Calu3 (cell line): Measurements from ENCODE around the gene SLC22A23. TPM values are rescaled to one million over a fixed set of nuclear protein-coding genes. Genes with fewer than 3 reads are reported as not detected.

ENCODE experiments used
- BruUV-seq: library from RNA; stranded (reverse); fragments of 400-500 nt; replicated peaks from 2 replicates; lab custom pipeline; 2021; lab: Mats Ljungman, UMichigan
- CTCF ChIA-PET: fragments of 300-600 bp; sonication (Branson Sonifier 250); formaldehyde crosslinking; loops from one replicate; lab custom pipeline; 2022; ENCODE audit warnings: antibody characterized with exemption; lab: Charles Lee
- DNase-seq: peaks from one replicate; pipeline ENCODE4 v3.0.0; 2022
- H3K27ac Mint-ChIP-seq: one replicate; pipeline ENCODE4 v1.8.0; 2022; ENCODE audit warnings: mixed read lengths; ENCODE audit not compliant: unreplicated experiment
- H3K27me3 Mint-ChIP-seq: one replicate; pipeline ENCODE4 v1.8.0; 2022; ENCODE audit warnings: mixed read lengths; ENCODE audit not compliant: unreplicated experiment
- H3K36me3 Mint-ChIP-seq: one replicate; pipeline ENCODE4 v1.8.0; 2022; ENCODE audit warnings: mild to moderate bottlenecking, moderate library complexity, mixed read lengths; ENCODE audit not compliant: insufficient read depth, unreplicated experiment
- H3K4me1 Mint-ChIP-seq: one replicate; pipeline ENCODE4 v1.8.0; 2022; ENCODE audit warnings: mild to moderate bottlenecking, low read depth, mixed read lengths; ENCODE audit not compliant: unreplicated experiment
- H3K4me3 Mint-ChIP-seq: one replicate; pipeline ENCODE4 v1.8.0; 2022; ENCODE audit warnings: mild to moderate bottlenecking, low read depth, moderate library complexity, mixed read lengths; ENCODE audit not compliant: unreplicated experiment
- H3K9me3 Mint-ChIP-seq: one replicate; pipeline ENCODE4 v1.8.0; 2022; ENCODE audit warnings: low read depth, mixed read lengths; ENCODE audit not compliant: unreplicated experiment
- intact Hi-C: fragments of 100-400 bp; cut with micrococcal nuclease; formaldehyde crosslinking; loops from one replicate; pipeline ENCODE4 v1.10.0; 2022; ENCODE audit not compliant: unreplicated experiment
- total RNA-seq: library from RNA; stranded (reverse); gene quantifications from 2 replicates; pipeline ENCODE4 v1.2.3, GENCODE V29; 2022
- TF ChIP-seq, protein P1 (sequence below): fragments of 200-600 bp; IDR thresholded peaks from one replicate; pipeline ENCODE4 v1.8.0; 2022; ENCODE audit warnings: antibody characterized with exemption; ENCODE audit not compliant: unreplicated experiment

The SLC22A23 gene
- total RNA-seq, 1 experiment from 2014 or later: 3.9 TPM

DNA sequence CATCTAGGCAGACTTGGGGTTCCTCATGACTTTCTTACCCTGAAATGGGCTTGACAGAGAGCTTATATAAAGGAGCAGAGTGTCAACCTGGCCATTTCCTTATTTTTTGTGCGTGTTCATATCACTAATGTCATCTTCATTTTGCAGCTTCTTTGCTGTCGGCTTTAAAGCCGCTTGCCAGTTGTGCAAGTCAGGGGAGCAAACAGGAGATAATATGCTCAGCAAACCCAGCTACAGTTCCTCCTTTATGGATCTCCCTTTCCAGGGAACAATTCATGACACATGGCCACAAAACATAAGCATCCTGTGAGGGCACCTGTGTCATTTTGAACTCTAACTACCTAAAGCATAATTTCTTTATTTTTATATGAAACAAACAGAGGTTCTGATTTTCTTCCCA is 222.9 kb downstream of the SLC22A23 start:
- peaks cover 5% of the 10 kb centered on the region for H3K4me1 Mint-ChIP-seq
- no TSS peak for BruUV-seq

DNA sequence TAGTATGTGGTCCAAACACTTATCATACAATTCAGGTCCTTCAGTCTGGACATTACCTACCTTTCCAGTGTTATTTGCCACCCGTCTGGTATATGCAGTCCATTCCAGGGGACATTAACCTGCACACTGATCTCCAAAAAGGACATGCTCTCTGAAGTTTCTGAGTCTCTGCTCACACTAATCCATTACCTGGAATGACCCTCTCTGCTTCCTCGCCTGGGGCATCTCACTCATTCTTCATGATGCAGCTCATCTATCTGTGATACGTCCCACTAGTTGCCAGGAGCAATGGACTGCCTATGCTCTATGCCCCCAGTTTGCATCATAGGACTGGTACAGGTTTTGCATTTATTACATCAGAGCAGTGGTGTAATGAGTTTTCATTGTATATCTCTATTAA is 223.5 kb downstream of the SLC22A23 start:
- DNase-seq: no peak
- Mint-ChIP-seq H3K4me1 (peaks cover 11% of the 10 kb centered on the region), H3K27ac (no peak overlapping the region), H3K27me3 (peaks cover 93% of the 10 kb centered on the region), H3K9me3 (no peaks in the 10 kb centered on the region), H3K36me3 (peaks cover 10% of the 10 kb centered on the region), H3K4me3 (no peak overlapping the region)
- BruUV-seq: no TSS peak
- intact Hi-C loops: no loop called here
- TF ChIP-seq, protein P1, sequence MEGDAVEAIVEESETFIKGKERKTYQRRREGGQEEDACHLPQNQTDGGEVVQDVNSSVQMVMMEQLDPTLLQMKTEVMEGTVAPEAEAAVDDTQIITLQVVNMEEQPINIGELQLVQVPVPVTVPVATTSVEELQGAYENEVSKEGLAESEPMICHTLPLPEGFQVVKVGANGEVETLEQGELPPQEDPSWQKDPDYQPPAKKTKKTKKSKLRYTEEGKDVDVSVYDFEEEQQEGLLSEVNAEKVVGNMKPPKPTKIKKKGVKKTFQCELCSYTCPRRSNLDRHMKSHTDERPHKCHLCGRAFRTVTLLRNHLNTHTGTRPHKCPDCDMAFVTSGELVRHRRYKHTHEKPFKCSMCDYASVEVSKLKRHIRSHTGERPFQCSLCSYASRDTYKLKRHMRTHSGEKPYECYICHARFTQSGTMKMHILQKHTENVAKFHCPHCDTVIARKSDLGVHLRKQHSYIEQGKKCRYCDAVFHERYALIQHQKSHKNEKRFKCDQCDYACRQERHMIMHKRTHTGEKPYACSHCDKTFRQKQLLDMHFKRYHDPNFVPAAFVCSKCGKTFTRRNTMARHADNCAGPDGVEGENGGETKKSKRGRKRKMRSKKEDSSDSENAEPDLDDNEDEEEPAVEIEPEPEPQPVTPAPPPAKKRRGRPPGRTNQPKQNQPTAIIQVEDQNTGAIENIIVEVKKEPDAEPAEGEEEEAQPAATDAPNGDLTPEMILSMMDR: no peak
- CTCF ChIA-PET: no interaction called here

More for the DNA sequence above, 222.9 kb downstream of the SLC22A23 start:
- no peak for DNase-seq
- intact Hi-C loops: no loop called here
- no peaks in the 10 kb centered on the region for H3K9me3 Mint-ChIP-seq
- peaks cover 92% of the 10 kb centered on the region for H3K27me3 Mint-ChIP-seq
- H3K27ac Mint-ChIP-seq: no peak overlapping the region
- no peak overlapping the region for H3K4me3 Mint-ChIP-seq
- TF ChIP-seq, protein P1: no peak
- peaks cover 10% of the 10 kb centered on the region for H3K36me3 Mint-ChIP-seq
- CTCF ChIA-PET: no interaction called here

DNA sequence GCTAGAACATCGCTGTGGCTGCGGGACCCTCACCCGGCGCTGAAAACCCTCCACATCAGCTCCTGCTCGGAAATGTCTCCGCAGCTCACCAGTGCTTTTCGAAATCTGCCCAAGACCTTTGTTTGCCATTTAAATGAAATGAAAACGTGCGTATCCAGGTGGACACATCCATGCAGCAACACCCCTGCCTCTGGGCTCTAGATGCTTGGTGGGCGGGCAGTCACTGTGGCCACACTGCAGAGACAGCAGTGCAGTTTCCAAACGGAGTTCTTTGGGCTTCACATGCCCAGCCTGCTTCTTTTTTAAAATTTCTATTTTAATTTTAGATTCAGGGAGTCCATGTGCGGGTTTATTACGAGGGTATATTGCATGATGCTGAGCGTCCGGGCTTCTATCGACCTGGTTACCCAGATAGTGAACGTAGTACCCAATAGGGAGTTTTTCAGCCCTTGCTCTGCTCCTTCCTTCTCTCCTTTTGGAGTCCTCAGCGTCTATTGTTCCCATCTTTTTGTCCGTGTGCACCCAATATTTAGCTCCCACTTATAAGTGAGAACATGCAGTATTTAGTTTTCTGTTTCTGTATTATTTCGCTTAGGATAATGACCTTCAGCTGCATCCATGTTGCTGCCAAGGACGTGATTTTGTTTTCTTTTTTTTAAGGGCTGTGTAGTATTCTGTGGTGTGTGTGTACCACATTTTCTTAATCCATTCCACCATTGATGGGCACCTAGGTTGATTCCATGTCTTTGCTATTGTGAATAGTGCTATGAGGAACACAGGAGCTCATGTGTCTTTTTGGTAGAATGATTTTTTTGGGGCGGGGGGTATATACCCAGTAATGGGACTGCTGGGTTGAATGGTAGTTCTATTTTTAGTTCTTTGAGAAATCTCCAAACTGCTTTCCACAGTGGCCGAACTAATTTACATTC is 224.6 kb downstream of the SLC22A23 start:
- intact Hi-C loops: no loop called here
- peaks cover 11% of the 10 kb centered on the region for H3K4me1 Mint-ChIP-seq
- H3K36me3 Mint-ChIP-seq: peaks cover 10% of the 10 kb centered on the region
- TF ChIP-seq, protein P1: no peak
- no peaks in the 10 kb centered on the region for H3K9me3 Mint-ChIP-seq
- CTCF ChIA-PET: no interaction called here
- H3K27me3 Mint-ChIP-seq: peaks cover 93% of the 10 kb centered on the region
- peak overlapping the region; percentile 73 for H3K4me3 Mint-ChIP-seq
- no peak for DNase-seq
- H3K27ac Mint-ChIP-seq: no peak overlapping the region
- no TSS peak for BruUV-seq

DNA sequence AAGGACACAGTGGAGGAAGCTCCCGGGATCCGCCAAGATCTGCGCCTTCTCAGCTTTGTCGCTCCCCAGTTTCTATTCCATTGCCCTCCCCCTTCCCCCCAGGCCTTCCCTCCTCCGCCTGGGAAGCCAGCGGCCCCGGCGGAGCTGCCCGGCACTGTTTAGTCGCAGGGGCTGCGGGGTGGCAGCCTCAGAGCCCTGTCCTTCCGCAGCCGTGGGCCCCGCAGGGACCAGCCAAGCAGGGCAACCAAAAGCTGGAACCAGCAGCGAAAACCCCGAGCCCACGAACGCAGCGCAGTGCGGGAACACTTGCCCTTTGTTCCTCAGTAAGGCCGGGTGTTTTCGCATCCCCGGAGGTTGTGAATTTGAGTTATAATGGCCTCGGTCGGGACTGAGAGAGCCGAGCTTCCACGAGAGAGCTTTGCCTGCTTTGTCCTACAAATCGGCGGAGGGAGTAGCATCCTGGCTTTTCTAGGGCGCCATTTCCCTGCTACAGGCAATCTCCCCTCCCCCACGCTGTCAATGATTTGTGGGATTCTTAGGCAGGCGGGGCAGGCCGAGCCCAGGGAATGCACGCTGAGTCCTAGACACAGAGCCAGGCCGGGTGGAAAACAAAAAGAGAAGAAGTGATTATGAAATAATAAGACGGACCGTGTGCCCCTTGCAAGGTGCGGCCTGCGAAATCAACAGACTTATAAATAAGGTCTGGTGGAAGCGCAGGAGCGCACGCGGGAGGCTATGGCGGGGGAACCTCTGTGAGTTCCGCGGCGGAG is 225.4 kb downstream of the SLC22A23 start:
- H3K4me1 Mint-ChIP-seq: peaks cover 11% of the 10 kb centered on the region
- TF ChIP-seq, protein P1: no peak
- intact Hi-C loops: no loop called here
- H3K27ac Mint-ChIP-seq: no peak overlapping the region
- H3K9me3 Mint-ChIP-seq: no peaks in the 10 kb centered on the region
- CTCF ChIA-PET: interaction anchor here (2.2 kb wide), 1 partner anchor 20 kb away, joined by 8 read pairs; no protein-coding TSS in a partner anchor
- peak overlapping the region; percentile 73 for H3K4me3 Mint-ChIP-seq
- H3K27me3 Mint-ChIP-seq: peaks cover 93% of the 10 kb centered on the region
- peak; percentile 81 for DNase-seq
- peaks cover 16% of the 10 kb centered on the region for H3K36me3 Mint-ChIP-seq
- no TSS peak for BruUV-seq
